ENCODE measurements around the gene RAB12. TPM values are rescaled to one million over a fixed set of nuclear protein-coding genes. Genes with fewer than 3 reads are reported as not detected.

RAB12 gene
- total and polyA plus RNA-seq, 2 of the 8 experiments (the other 6 are each of a cell fraction or from before 2014, with no cell fraction given) = 19.7 to 45.9 TPM

- POLR2A ChIA-PET (ENCODE audit: partially characterized antibody) = interaction anchor here (0.7 to 1.0 kb wide), 2 partner anchors 8 to 95 kb away, joined by 3 read pairs; no protein-coding TSS in a partner anchor
- no peak for DNase-seq (ENCODE audit: low read depth in 1 of 2, low spot score in 2 of 2)
- TF ChIP-seq CEBPB (IDR thresholded peaks at IDR 0.05; ENCODE audit: low read depth, low read length) (peak; percentile 30; the same call in 1 of the 2 replicates), RXRA (IDR thresholded peaks at IDR 0.05; ENCODE audit: insufficient read depth, low read depth, low read length) (no peak), NRF1 (IDR thresholded peaks at IDR 0.05; ENCODE audit: low read depth, low read length) (no peak), RAD21 (IDR thresholded peaks at IDR 0.05 in 1 of 2, conservative IDR thresholded peaks at IDR 0.05 in 1 of 2; ENCODE audit: low read depth in 2 of 2, low read length in 2 of 2) (peak; percentile 65 to 72), JUND (IDR thresholded peaks at IDR 0.05; ENCODE audit: low read length) (no peak), SP4 (IDR thresholded peaks at IDR 0.05; ENCODE audit: low read length) (no peak), SIRT6 (IDR thresholded peaks at IDR 0.05; ENCODE audit: low read length) (no peak), POU5F1 (IDR thresholded peaks at IDR 0.05; ENCODE audit: low read depth, low read length) (no peak), NANOG (IDR thresholded peaks at IDR 0.05; ENCODE audit: insufficient read depth, low read depth, low read length, poor library complexity, severe bottlenecking) (no peak)
Observed at GRCh38 chr18:8654503-8655451, 45.5 kb downstream of the RAB12 start.

More at GRCh38 chr18:8654503-8655451, 45.5 kb downstream of the RAB12 start:
- Histone ChIP-seq H3K23ac (ENCODE audit: insufficient read length) (no peak overlapping the region), H3K4ac (replicated peaks; ENCODE audit: insufficient read length, low read depth, low read length) (no peak overlapping the region), H2AFZ (ENCODE audit: low read length) (no peak overlapping the region; the same call in 1 of the 2 replicates), H4K5ac (ENCODE audit: insufficient read length, low read depth, low read length) (no peak overlapping the region), H3K18ac (ENCODE audit: extremely low read depth, low read length) (no peak overlapping the region), H2BK20ac (ENCODE audit: low read length) (no peak overlapping the region), H4K8ac (ENCODE audit: extremely low read depth, insufficient read depth, low read length) (no peak overlapping the region), H3K56ac (replicated peaks; ENCODE audit: insufficient read length, low read depth, low read length) (no peak overlapping the region), H3K9ac (replicated peaks in 1 of 4; ENCODE audit: extremely low read depth in 1 of 4, low read depth in 3 of 4, low read length in 3 of 4) (no peak overlapping the region), H2AK5ac (ENCODE audit: low read depth, low read length) (no peak overlapping the region), H3K36me3 (ENCODE audit: control insufficient read depth in 2 of 4, insufficient read depth in 4 of 4, low read length in 3 of 4) (no peaks in the 10 kb centered on the region), H4K20me1 (replicated peaks in 1 of 2; ENCODE audit: control insufficient read depth in 1 of 2, insufficient read depth in 2 of 2, low read length in 2 of 2) (no peaks in the 10 kb centered on the region), H3K4me2 (ENCODE audit: insufficient read depth in 1 of 2, low read depth in 2 of 2, low read length in 2 of 2) (no peak overlapping the region), H3K4me1 (replicated peaks in 1 of 4; ENCODE audit: control insufficient read depth in 3 of 4, insufficient read depth in 4 of 4, low read length in 3 of 4) (peaks cover 0 to 2% (median 0%) of the 10 kb centered on the region in 4 experiments; a peak in 3 of 7 replicates), H3K14ac (ENCODE audit: insufficient read length) (no peak overlapping the region), H3K4me3 (ENCODE audit: extremely low read depth in 1 of 4, insufficient read depth in 2 of 4, low read depth in 3 of 4, low read length in 4 of 4) (no peak overlapping the region), H4K91ac (replicated peaks; ENCODE audit: insufficient read length, low read length) (no peak overlapping the region), H3K27me3 (replicated peaks in 1 of 4; ENCODE audit: control insufficient read depth in 3 of 4, extremely low read depth in 1 of 4, insufficient read depth in 3 of 4, low read length in 3 of 4) (no peaks in the 10 kb centered on the region), H3K79me2 (ENCODE audit: control insufficient read depth in 1 of 2, insufficient read depth in 2 of 2, low read length in 2 of 2) (no peaks in the 10 kb centered on the region), H2BK15ac (ENCODE audit: low read length) (no peak overlapping the region), H3K27ac (ENCODE audit: low read depth, low read length) (no peak overlapping the region), H3K23me2 (ENCODE audit: low read depth, low read length) (no peaks in the 10 kb centered on the region), H2BK12ac (ENCODE audit: low read depth, low read length) (no peak overlapping the region), H3K79me1 (ENCODE audit: low read depth, low read length) (no peaks in the 10 kb centered on the region), H2BK120ac (replicated peaks; ENCODE audit: low read depth, low read length) (no peak overlapping the region), H3K9me3 (ENCODE audit: insufficient read depth in 2 of 2, low read depth in 1 of 2, low read length in 1 of 2) (0 out of 4 replicates have a peak, but pooled peaks cover 0 to 2% of the 10 kb centered on the region in 2 experiments), H2BK5ac (ENCODE audit: low read depth, low read length) (no peak overlapping the region)
- no peak for FAIRE-seq
- 49% methylated on average over 7 of the region's 7 CpGs; no CpG with 5 or more reads in 1 of the 2 experiments for WGBS, 2 experiments (ENCODE audit: extremely low coverage in 1 of 2, insufficient coverage in 1 of 2, insufficient read length in 1 of 2, insufficient replicate concordance in 2 of 2, low coverage in 1 of 2, low lambda C conversion rate in 2 of 2, missing lambda C conversion rate in 1 of 2)
- CTCF ChIA-PET (ENCODE audit: partially characterized antibody) = interaction anchor here (0.6 to 5.1 kb wide), 33 partner anchors 8 to 492 kb away, joined by 3 to 40 read pairs (median 4); no protein-coding TSS in a partner anchor
